ENCODE data around the gene RBFOX2. TPM values are rescaled to one million over a fixed set of nuclear protein-coding genes. Genes with fewer than 3 reads are reported as not detected.

RBFOX2 gene
- polyA plus RNA-seq, 1 of the 3 experiments (the other 2 are of a cell fraction) = 115 TPM

- ChIA-PET POLR2A (no interaction called here), CTCF (interaction anchor here (1.0 to 2.0 kb wide), 4 partner anchors 9 to 189 kb away, joined by 3 to 6 read pairs (median 4); no protein-coding TSS in a partner anchor)
- peaks cover 59 to 66% of the 10 kb centered on the region in 2 experiments for H3K36me3 ChIP-seq (replicated peaks in 1 of 2; ENCODE audit: control insufficient read depth in 1 of 2, insufficient read depth in 2 of 2, low read length in 1 of 2)
- H4K20me1 ChIP-seq (ENCODE audit: insufficient read depth) = peaks cover 6% of the 10 kb centered on the region; the same call in 1 of the 2 replicates
- H3K9me2 ChIP-seq = no peaks in the 10 kb centered on the region
- DNase-seq = no peak
- H3K27ac ChIP-seq (ENCODE audit: low read depth in 2 of 2, low read length in 1 of 2) = peak overlapping the region; percentile 69 to 86
- H3K27me3 ChIP-seq (ENCODE audit: insufficient read depth) = no peaks in the 10 kb centered on the region
- H3K79me2 ChIP-seq (ENCODE audit: insufficient read depth) = peaks cover 23% of the 10 kb centered on the region; the same call in 1 of the 2 replicates
- peaks cover 51% of the 10 kb centered on the region for H3F3A ChIP-seq (replicated peaks; ENCODE audit: insufficient read depth)
- peaks cover 29 to 49% of the 10 kb centered on the region in 2 experiments for H3K4me1 ChIP-seq (ENCODE audit: control insufficient read depth in 1 of 2, insufficient read depth in 2 of 2, low read depth in 1 of 2, low read length in 1 of 2)
- H2AFZ ChIP-seq (ENCODE audit: low read depth) = no peak overlapping the region
- peak overlapping the region; percentile 62; the same call in 1 of the 2 replicates for H3K4me2 ChIP-seq
- no peaks in the 10 kb centered on the region for H3K9me3 ChIP-seq
- TF ChIP-seq FOSL2 (IDR thresholded peaks at IDR 0.05; ENCODE audit: borderline replicate concordance, low read depth) = peak; percentile 61
- TF ChIP-seq SIN3A (IDR thresholded peaks at IDR 0.05; ENCODE audit: borderline replicate concordance, low read depth, low read length) = no peak
- TF ChIP-seq PBX3 (IDR thresholded peaks at IDR 0.05) = peak; percentile 75
- no peak for TF ChIP-seq USF1 (IDR thresholded peaks at IDR 0.05; ENCODE audit: borderline replicate concordance, low read depth)
- TF ChIP-seq JUND (IDR thresholded peaks at IDR 0.05) = peak; percentile 51
- TF ChIP-seq NFIC (IDR thresholded peaks at IDR 0.05; ENCODE audit: borderline replicate concordance) = peak; percentile 28; the same call in 1 of the 2 replicates
- peak; percentile 75 for TF ChIP-seq GATA2 (CRISPR knock-in tag; IDR thresholded peaks at IDR 0.05)
- TF ChIP-seq USF2 (IDR thresholded peaks at IDR 0.05; ENCODE audit: borderline replicate concordance, low read depth, low read length) = no peak
- TF ChIP-seq YY1 (IDR thresholded peaks at IDR 0.05; ENCODE audit: low read depth) = no peak
- peak; percentile 38; the same call in 1 of the 2 replicates for TF ChIP-seq RCOR1 (IDR thresholded peaks at IDR 0.05; ENCODE audit: low read length)
- TF ChIP-seq SMC3 (IDR thresholded peaks at IDR 0.05; ENCODE audit: low read depth, low read length) = no peak
- no peak for TF ChIP-seq ZBTB33 (IDR thresholded peaks at IDR 0.05; ENCODE audit: borderline replicate concordance, low read depth)
- peak; percentile 82 for TF ChIP-seq TCF12 (IDR thresholded peaks at IDR 0.05)
- TF ChIP-seq GABPA (IDR thresholded peaks at IDR 0.05; ENCODE audit: low read depth) = no peak
- TF ChIP-seq MXI1 (IDR thresholded peaks at IDR 0.05; ENCODE audit: low read depth, low read length) = 0 out of 2 replicates have a peak, but pooled peaks have one; percentile 37
- TF ChIP-seq EP300 (IDR thresholded peaks at IDR 0.05; ENCODE audit: borderline replicate concordance in 1 of 2, low read depth in 1 of 2, low read length in 1 of 2) = peak in 1 of 2 experiments; percentile 28; a peak in 1 of 4 replicates
- peak; percentile 25; the same call in 1 of the 2 replicates for TF ChIP-seq RXRA (IDR thresholded peaks at IDR 0.05; ENCODE audit: borderline replicate concordance, low read depth)
- peak; percentile 55 for TF ChIP-seq MAX (IDR thresholded peaks at IDR 0.05; ENCODE audit: low read depth)
- no peak for TF ChIP-seq RFX5 (IDR thresholded peaks at IDR 0.05; ENCODE audit: low read length)
- TF ChIP-seq NRF1 (IDR thresholded peaks at IDR 0.05; ENCODE audit: low read depth, low read length) = no peak
- no peak for TF ChIP-seq RAD21 (IDR thresholded peaks at IDR 0.05; ENCODE audit: low read length)
- no peak for TF ChIP-seq CTCF (IDR thresholded peaks at IDR 0.05)
- TF ChIP-seq FOXJ3 (CRISPR knock-in tag; IDR thresholded peaks at IDR 0.05) = no peak
- TF ChIP-seq ELF1 (IDR thresholded peaks at IDR 0.05) = no peak
- WGBS (ENCODE audit: low lambda C conversion rate) = 17% methylated on average over 9 of the region's 9 CpGs
- no peak overlapping the region for H3K4me3 ChIP-seq (ENCODE audit: low read depth in 2 of 2, low read length in 1 of 2)
- peak overlapping the region; percentile 50; the same call in 1 of the 2 replicates for H3K9ac ChIP-seq
These were observed 286.1 kb downstream of the RBFOX2 start for GRCh38 chr22:35742342-35743100.
